ENCODE data around the gene ITIH5. TPM values are rescaled to one million over a fixed set of nuclear protein-coding genes. Genes with fewer than 3 reads are reported as not detected.
A peak's percentile ranks its signal among the peaks of the same experiment; 100 is the strongest.

The ITIH5 gene
- total and polyA plus RNA-seq, 9 of the 15 experiments (the other 6 are each of a cell fraction or from before 2014, with no cell fraction given): 0.52 to 4.5 (median 2.6) TPM

- Histone ChIP-seq H3K9me1 (ENCODE audit: control insufficient read depth, insufficient read depth, low read length) (no peaks in the 10 kb centered on the region), H3K27ac (ENCODE audit: extremely low read depth, low read depth, low read length) (no peak overlapping the region), H3K79me2 (ENCODE audit: control insufficient read depth, insufficient read depth, low read length) (no peaks in the 10 kb centered on the region), H3K9me3 (replicated peaks; ENCODE audit: control insufficient read depth, insufficient read depth, low read depth, low read length) (0 out of 2 replicates have a peak, but pooled peaks cover 2% of the 10 kb centered on the region), H3K4me3 (no peak overlapping the region), H3K4me2 (ENCODE audit: insufficient read depth, low read length) (no peak overlapping the region), H3K4me1 (replicated peaks in 1 of 2; ENCODE audit: control insufficient read depth in 2 of 2, insufficient read depth in 2 of 2, low read length in 2 of 2) (no peaks in the 10 kb centered on the region), H3K9ac (ENCODE audit: insufficient read depth in 1 of 2, low read depth in 2 of 2, low read length in 2 of 2) (no peak overlapping the region), H3K36me3 (ENCODE audit: control insufficient read depth, insufficient read depth, low read length) (no peaks in the 10 kb centered on the region), H3K27me3 (ENCODE audit: control insufficient read depth in 2 of 2, insufficient read depth in 2 of 2, low read length in 2 of 2) (peaks cover 0 to 7% of the 10 kb centered on the region in 2 experiments; a peak in 4 of 5 replicates), H4K20me1 (replicated peaks; ENCODE audit: control insufficient read depth, insufficient read depth, low read length) (no peaks in the 10 kb centered on the region), H2AFZ (ENCODE audit: low read depth, low read length) (no peak overlapping the region)
- ATAC-seq (peak; percentile 66; the same call in 2 of the 3 replicates), FAIRE-seq (no peak), DNase-seq (ENCODE audit: extremely low read depth in 1 of 4, low spot score in 3 of 4) (no peak)
- ChIA-PET POLR2A (interaction anchor here (0.6 to 0.8 kb wide), 2 partner anchors 739 to 1777 kb away, joined by 4 to 6 read pairs; no protein-coding TSS in a partner anchor), CTCF (ENCODE audit: low intra/inter-chr PET ratio) (interaction anchor here (1.1 to 2.9 kb wide), 4 partner anchors 161 to 1776 kb away, joined by 3 to 22 read pairs (median 12); no protein-coding TSS in a partner anchor)
- intact Hi-C loops (cut with micrococcal nuclease): loop anchor here (5.0 to 10.0 kb wide), 2 partner anchors 96 to 349 kb away; no protein-coding TSS in a partner anchor
- BruUV-seq (replicated peaks): no TSS peak
- WGBS (ENCODE audit: insufficient coverage, low coverage, missing lambda C conversion rate): 18% methylated on average over 19 of the region's 19 CpGs
- in situ Hi-C loops (cut with MboI): loop anchor here (10.0 kb wide), 2 partner anchors 159 to 1779 kb away; no protein-coding TSS in a partner anchor
- no peak for TF ChIP-seq TAF7 (tag; IDR thresholded peaks at IDR 0.05)
- TF ChIP-seq FOXM1 (IDR thresholded peaks at IDR 0.05; ENCODE audit: low read depth): no peak
- no peak for TF ChIP-seq FOXM1 (CRISPR knock-in tag; IDR thresholded peaks at IDR 0.05; ENCODE audit: low read depth)
- TF ChIP-seq CBFA2T3 (IDR thresholded peaks at IDR 0.05): no peak
- TF ChIP-seq ZEB2 (IDR thresholded peaks at IDR 0.05): no peak
- TF ChIP-seq SMAD4 (CRISPR knock-in tag; conservative IDR thresholded peaks at IDR 0.05): no peak
- no peak for TF ChIP-seq TSHZ1 (CRISPR knock-in tag; IDR thresholded peaks at IDR 0.05)
- TF ChIP-seq ZNF583 (CRISPR knock-in tag; IDR thresholded peaks at IDR 0.05): no peak
- no peak for TF ChIP-seq ZNF280B (CRISPR knock-in tag; IDR thresholded peaks at IDR 0.05)
- no peak for TF ChIP-seq ZNF395 (CRISPR knock-in tag; IDR thresholded peaks at IDR 0.05)
- TF ChIP-seq NRF1 (conservative IDR thresholded peaks at IDR 0.05 in 1 of 2, IDR thresholded peaks at IDR 0.05 in 1 of 2): no peak
- no peak for TF ChIP-seq MTA3 (IDR thresholded peaks at IDR 0.05; ENCODE audit: borderline replicate concordance)
- TF ChIP-seq CBX2 (IDR thresholded peaks at IDR 0.05; ENCODE audit: insufficient read depth, low read length, poor library complexity, severe bottlenecking): no peak
- TF ChIP-seq ZNF511 (CRISPR knock-in tag; IDR thresholded peaks at IDR 0.05): no peak
- TF ChIP-seq U2AF2 (optimal IDR thresholded peaks at IDR 0.05; ENCODE audit: low read depth, low read length): no peak
- TF ChIP-seq CBX1 (IDR thresholded peaks at IDR 0.05; ENCODE audit: low read depth): no peak
- TF ChIP-seq ZNF57 (CRISPR knock-in tag; IDR thresholded peaks at IDR 0.05): no peak
- no peak for TF ChIP-seq SNIP1 (IDR thresholded peaks at IDR 0.05; ENCODE audit: low read depth)
Measured at GRCh38 chr10:7526017-7526400, 140.8 kb downstream of the ITIH5 start.
